Activated T-cell treated with anti-CD3 and anti-CD28 coated beads for 4 hours (primary cell): Measurements from ENCODE around the gene MED12.

ENCODE experiments used
- DNase-seq: peaks from one replicate; pipeline ENCODE4 v3.0.0-alpha.2; 2020

MED12 gene

GRCh38 chrX:71107762-71108360 lies 10.5 kb upstream of the MED12 start:
- DNase-seq = no peak

- no peak for DNase-seq
These were observed 9.3 kb upstream of the MED12 start for GRCh38 chrX:71109051-71109450.

GRCh38 chrX:71111141-71111843 lies 7.1 kb upstream of the MED12 start, which contains the start of gene IL2RG:
IL2RG (minus strand) TSS chrX:71111577; CDS start chrX:71111539, 38 bp downstream.
- DNase-seq = peak; percentile 73

GRCh38 chrX:71111921-71112431 lies 6.4 kb upstream of the MED12 start:
- no peak for DNase-seq

GRCh38 chrX:71117358-71117757 lies 1.0 kb upstream of the MED12 start:
- DNase-seq = no peak

GRCh38 chrX:71118985-71119535 lies 664 bp downstream of the MED12 start:
- no peak for DNase-seq

- no peak for DNase-seq
These were observed 9.9 kb downstream of the MED12 start for GRCh38 chrX:71128166-71128833.

GRCh38 chrX:71128915-71129765 lies 10.7 kb downstream of the MED12 start:
- DNase-seq = peak; percentile 63

- DNase-seq = no peak
These were observed 13.1 kb downstream of the MED12 start for GRCh38 chrX:71131510-71131909.

GRCh38 chrX:71140440-71140839 lies 22.0 kb downstream of the MED12 start:
- no peak for DNase-seq

- no peak for DNase-seq
These were observed 25.1 kb downstream of the MED12 start for GRCh38 chrX:71143508-71143907.

GRCh38 chrX:71144651-71145050 lies 26.3 kb downstream of the MED12 start, which contains the start of gene NLGN3:
NLGN3 (plus strand) TSS chrX:71144841; CDS start chrX:71147750, 2,909 bp downstream.
- DNase-seq = no peak

GRCh38 chrX:71147496-71148277 lies 29.3 kb downstream of the MED12 start:
- DNase-seq = no peak

- no peak for DNase-seq
These were observed 29.9 kb downstream of the MED12 start for GRCh38 chrX:71148278-71148663.

GRCh38 chrX:71151366-71151765 lies 33.0 kb downstream of the MED12 start:
- DNase-seq = no peak

- no peak for DNase-seq
These were observed 35.8 kb downstream of the MED12 start for GRCh38 chrX:71154196-71154595.

GRCh38 chrX:71154641-71155040 lies 36.2 kb downstream of the MED12 start:
- DNase-seq = no peak

GRCh38 chrX:71158603-71159002 lies 40.2 kb downstream of the MED12 start:
- DNase-seq = no peak

- DNase-seq = no peak
These were observed 40.9 kb downstream of the MED12 start for GRCh38 chrX:71159335-71159734.

GRCh38 chrX:71160475-71160874 lies 42.1 kb downstream of the MED12 start:
- no peak for DNase-seq

GRCh38 chrX:71162981-71163380 lies 44.6 kb downstream of the MED12 start:
- DNase-seq = no peak

- DNase-seq = no peak
These were observed 45.7 kb downstream of the MED12 start for GRCh38 chrX:71164071-71164470.
